ENCODE measurements around the gene ZFYVE27. TPM values are rescaled to one million over a fixed set of nuclear protein-coding genes. Genes with fewer than 3 reads are reported as not detected.

The ZFYVE27 gene
- total RNA-seq, 6 experiments from 2014 or later: 9.2 to 19.3 (median 12.6) TPM

- Histone ChIP-seq H3K4me3 (peak within 1 kb of the TSS; percentile 49 to 54 (median 51)), H3K4me1 (peaks cover 0 to 7% (median 0%) of the 10 kb centered on the region in 4 donors), H3K9me3 (no peaks in the 10 kb centered on the region), H3K27ac (peak within 1 kb of the TSS; percentile 42 to 76 (median 73)), H3K36me3 (no peaks in the 10 kb centered on the region), H3K27me3 (no peaks in the 10 kb centered on the region)
- WGBS (ENCODE audit: insufficient coverage, low coverage, low lambda C conversion rate, missing lambda C conversion rate): 12% methylated on average over 32 of the region's 37 CpGs
- intact Hi-C loops (cut with DNase I): no loop called here
- ATAC-seq (peak in 1 of 4 donors; percentile 4), DNase-seq (peak in 2 of 3 donors; percentile 50 to 61)
- TF ChIP-seq CTCF (IDR thresholded peaks at IDR 0.05) (no peak), POLR2A (IDR thresholded peaks at IDR 0.05) (no peak)
These were observed 23.5 kb upstream of the ZFYVE27 start, which contains the start of gene MARVELD1 for GRCh38 chr10:97713339-97713825. MARVELD1 (plus strand) TSS chr10:97713730; CDS start chr10:97713877, 147 bp downstream.

GRCh38 chr10:97713826-97714400 is 23.0 kb upstream of the ZFYVE27 start:
- TF ChIP-seq CTCF (IDR thresholded peaks at IDR 0.05) (peak; percentile 14 to 42 (median 24)), POLR2A (IDR thresholded peaks at IDR 0.05) (peak; percentile 50)
- intact Hi-C loops (cut with DNase I): no loop called here
- DNase-seq (peak; percentile 79 to 81 (median 80)), ATAC-seq (peak; percentile 67 to 79 (median 74))
- Histone ChIP-seq H3K9me3 (no peaks in the 10 kb centered on the region), H3K27me3 (no peaks in the 10 kb centered on the region), H3K4me3 (peak overlapping the region; percentile 49 to 54 (median 51)), H3K4me1 (peaks cover 0 to 12% (median under 1%) of the 10 kb centered on the region in 4 donors), H3K27ac (peak overlapping the region; percentile 42 to 76 (median 73)), H3K36me3 (no peaks in the 10 kb centered on the region)
- WGBS (ENCODE audit: insufficient coverage, low coverage, low lambda C conversion rate, missing lambda C conversion rate): no CpG with 5 or more reads among the region's 69 CpGs

- intact Hi-C loops (cut with DNase I): no loop called here
- peak overlapping the region; percentile 49 to 54 (median 51) for H3K4me3 ChIP-seq
- peak overlapping the region; percentile 42 to 76 (median 73) for H3K27ac ChIP-seq
- H3K4me1 ChIP-seq: peaks cover 0 to 15% (median 2%) of the 10 kb centered on the region in 4 donors
- H3K27me3 ChIP-seq: no peaks in the 10 kb centered on the region
- DNase-seq (peak; percentile 51 to 67 (median 55)), ATAC-seq (peak; percentile 1 to 26 (median 16))
- H3K36me3 ChIP-seq: no peaks in the 10 kb centered on the region
- no peaks in the 10 kb centered on the region for H3K9me3 ChIP-seq
- peak in 1 of 4 donors; percentile 3 for TF ChIP-seq CTCF (IDR thresholded peaks at IDR 0.05)
- no peak for TF ChIP-seq POLR2A (IDR thresholded peaks at IDR 0.05)
- WGBS (ENCODE audit: insufficient coverage, low coverage, low lambda C conversion rate, missing lambda C conversion rate): 22% methylated on average over 15 of the region's 74 CpGs
These were observed 22.3 kb upstream of the ZFYVE27 start for GRCh38 chr10:97714401-97715258.

GRCh38 chr10:97715259-97715874 is 21.6 kb upstream of the ZFYVE27 start:
- Histone ChIP-seq H3K4me1 (peaks cover 0 to 15% (median 2%) of the 10 kb centered on the region in 4 donors), H3K27ac (peak overlapping the region in 1 of 3 donors; percentile 42)
- 79% methylated on average over 5 of the region's 8 CpGs for whole genome bisulfite sequencing (ENCODE audit: insufficient coverage, low coverage, low lambda C conversion rate, missing lambda C conversion rate)

More at GRCh38 chr10:97715259-97715874, 21.6 kb upstream of the ZFYVE27 start:
- peak in 1 of 3 donors; percentile 22 for DNase-seq
- H3K9me3 ChIP-seq: no peaks in the 10 kb centered on the region
- intact Hi-C loops (cut with DNase I): no loop called here
- peak overlapping the region in 1 of 3 donors; percentile 54 for H3K4me3 ChIP-seq
- TF ChIP-seq POLR2A (IDR thresholded peaks at IDR 0.05) (no peak), CTCF (IDR thresholded peaks at IDR 0.05) (no peak)
- no peak for ATAC-seq
- H3K27me3 ChIP-seq: no peaks in the 10 kb centered on the region
- H3K36me3 ChIP-seq: no peaks in the 10 kb centered on the region
